Amniotic epithelial cell (primary cell): ENCODE data around the gene PLG.
A peak's percentile ranks its signal among the peaks of the same experiment; 100 is the strongest.
"Not testable (repeated sequence)": the region's sequence is repeated elsewhere in the genome, so short reads cannot be mapped to it uniquely, and the experiment has no call there.

ENCODE experiments used
- DNase-seq: peaks from one replicate; pipeline ENCODE4 v3.0.0-alpha.2; 2010; ENCODE audit warnings: low read depth

Gene PLG

DNA sequence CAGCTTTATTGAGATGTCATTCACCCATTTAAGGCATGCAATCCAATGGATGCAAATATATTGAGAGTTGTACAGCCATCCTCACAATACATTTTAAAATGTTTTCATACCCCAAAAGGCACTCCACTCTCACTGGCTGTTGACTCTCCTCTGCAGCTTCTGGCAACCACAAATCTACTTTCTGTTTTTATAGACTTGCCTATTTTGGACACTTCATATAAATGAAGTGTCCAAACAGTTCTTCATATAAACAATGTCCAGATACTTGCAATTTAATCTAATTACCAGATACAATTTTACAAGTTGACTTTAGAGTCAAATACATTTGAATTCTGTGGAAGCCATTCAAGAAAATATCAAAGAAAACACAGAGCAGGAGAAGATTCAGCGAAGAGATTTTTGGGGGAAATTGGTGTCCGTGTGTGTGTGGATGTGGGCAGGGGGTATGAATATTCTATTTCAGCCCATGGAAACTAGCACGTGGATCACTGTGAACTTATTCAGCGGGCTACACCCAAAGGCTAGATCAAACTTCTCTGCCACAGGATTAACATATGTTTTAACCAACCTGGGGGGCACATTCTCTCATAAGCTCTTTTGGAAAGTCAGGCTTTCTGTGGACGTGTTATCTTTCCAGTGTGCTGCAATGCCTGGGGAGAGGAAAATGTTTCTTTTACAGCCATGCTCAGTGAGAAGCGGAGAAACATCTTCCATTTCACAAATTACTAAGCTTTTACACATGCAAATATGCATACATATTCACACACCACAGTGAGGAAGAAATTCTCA, 73.9 kb downstream of the PLG start:
- DNase-seq, result no peak

DNA sequence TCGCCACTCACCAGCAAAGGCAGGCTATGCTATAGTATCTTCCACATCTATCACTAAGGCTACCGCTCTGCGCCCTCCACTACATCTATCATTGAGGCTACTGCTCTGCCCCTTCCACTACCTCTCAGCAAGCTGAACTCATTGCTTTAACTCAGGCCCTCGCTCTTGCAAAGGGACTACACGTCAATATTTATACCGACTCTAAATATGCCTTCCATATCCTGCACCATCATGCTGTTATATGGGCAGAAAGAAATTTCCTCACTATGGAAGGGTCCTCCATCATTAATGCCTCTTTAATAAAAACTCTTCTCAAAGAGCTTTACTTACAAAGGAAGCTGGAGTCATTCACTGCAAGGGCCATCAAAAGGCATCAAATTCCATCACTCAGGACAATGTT, 77.1 kb downstream of the PLG start:
- DNase-seq, result not testable (repeated sequence)

DNA sequence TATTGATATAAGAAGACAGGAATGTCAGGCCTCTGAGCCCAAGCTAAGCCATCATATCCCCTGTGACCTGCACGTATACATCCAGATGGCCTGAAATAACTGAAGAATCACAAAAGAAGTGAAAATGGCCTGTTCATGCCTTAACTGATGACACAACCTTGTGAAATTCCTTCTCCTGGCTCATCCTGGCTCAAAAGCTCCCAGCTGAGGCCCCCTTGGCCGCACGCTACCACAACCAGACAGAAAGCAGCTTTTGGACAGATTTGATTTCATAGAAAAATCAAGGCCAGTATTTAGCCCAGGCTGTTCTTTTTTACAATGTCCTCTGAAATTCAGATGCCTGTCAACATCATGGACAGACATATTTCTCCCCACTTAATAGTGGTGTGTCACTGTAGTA, 78.6 kb downstream of the PLG start:
- DNase-seq, result not testable (repeated sequence)

DNA sequence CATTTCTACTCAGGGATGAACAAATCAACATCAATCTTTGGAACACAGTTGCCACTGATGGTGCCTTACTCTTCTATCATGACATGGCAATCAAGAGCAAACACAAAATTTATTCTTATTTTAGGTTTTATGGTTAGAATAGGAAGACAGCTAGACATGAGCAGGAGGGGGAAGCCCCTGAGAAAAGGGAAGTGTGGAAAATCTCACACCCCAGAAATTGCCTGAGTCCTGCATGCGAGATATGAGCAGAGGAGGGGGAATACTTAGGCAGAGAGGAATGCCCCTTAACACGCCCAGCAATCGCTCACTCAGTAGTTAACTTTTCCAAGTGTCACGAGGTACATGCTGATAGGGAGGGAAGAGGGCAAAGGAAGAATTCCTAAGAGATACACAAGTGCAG, 79.3 kb downstream of the PLG start:
- no peak for DNase-seq

DNA sequence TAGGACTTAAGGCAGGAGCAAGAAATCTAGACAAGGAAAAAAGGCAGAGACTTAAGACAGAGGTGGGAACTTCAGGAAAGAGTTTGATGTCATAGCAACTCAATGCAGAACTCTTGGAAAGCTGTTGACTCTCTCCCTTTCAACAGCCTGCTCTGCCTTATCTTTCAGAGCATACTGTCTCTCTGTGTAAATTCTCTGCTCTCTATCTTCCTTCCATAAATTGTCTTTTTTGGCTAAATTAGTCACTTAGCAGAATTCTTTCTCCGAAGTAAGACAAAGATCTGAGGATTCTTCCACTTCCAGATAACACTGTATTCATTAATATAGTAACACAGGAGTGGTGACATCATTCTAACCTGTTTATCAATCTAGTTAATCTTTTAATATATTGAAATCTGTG, 80.2 kb downstream of the PLG start:
- no peak for DNase-seq

DNA sequence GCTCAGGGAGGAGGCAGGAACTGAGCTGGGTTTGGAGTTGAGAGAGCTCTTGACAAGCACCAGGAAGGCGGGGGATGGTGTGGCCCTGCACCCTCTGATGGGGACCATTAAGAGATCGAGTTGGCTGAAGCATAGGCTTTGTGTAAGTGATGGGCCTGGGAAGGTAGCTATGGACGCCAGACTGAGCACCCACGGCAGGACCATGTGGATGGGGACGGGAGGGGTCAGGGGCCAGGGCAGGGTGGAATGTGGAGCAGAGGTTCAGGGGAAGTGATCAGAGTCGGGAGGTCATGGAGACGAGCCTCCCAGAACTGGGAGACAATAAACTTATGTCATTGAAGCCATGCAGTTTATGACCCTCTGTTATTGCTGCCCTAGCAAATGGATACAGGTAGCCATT, 81.7 kb downstream of the PLG start:
- DNase-seq, result no peak

DNA sequence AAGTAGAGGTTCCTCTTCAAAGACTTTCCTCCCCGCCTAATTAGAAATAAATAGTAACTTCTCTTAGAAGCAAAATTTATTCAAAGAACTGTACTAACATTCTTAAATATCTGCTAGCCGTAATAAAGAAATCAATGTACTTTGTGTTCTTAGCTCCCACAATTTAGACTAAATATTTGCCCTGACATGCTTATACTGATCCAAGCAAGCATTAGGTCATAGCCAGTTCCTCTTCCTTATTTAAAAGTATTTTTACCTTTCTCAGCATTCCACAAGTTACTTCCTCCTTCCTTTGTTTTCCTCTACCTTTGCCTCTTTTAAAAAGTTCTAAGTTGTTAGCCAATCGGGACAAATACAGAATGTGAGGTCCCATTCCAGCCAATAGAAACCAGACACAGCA, 86.1 kb downstream of the PLG start:
- not testable (repeated sequence) for DNase-seq

DNA sequence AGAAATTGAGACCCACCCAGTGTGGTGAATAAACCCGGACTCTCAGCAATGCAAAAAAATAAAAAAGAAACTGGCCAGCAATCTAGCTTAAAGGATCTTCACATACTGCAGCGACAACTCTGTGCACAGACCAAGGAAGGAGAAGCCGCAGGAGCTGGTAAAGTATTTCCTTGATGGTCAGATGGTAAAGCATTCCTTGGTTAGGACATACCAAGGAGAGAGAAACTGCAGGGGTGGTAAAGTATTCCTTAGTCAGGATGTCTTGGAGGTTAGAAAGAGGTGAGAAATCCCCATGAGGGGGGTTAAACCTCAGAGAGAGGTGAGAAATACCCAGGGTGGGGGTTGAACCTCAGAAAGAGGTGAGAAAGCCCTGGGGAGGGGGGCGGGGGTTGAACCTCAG, 86.8 kb downstream of the PLG start:
- DNase-seq, result no peak

DNA sequence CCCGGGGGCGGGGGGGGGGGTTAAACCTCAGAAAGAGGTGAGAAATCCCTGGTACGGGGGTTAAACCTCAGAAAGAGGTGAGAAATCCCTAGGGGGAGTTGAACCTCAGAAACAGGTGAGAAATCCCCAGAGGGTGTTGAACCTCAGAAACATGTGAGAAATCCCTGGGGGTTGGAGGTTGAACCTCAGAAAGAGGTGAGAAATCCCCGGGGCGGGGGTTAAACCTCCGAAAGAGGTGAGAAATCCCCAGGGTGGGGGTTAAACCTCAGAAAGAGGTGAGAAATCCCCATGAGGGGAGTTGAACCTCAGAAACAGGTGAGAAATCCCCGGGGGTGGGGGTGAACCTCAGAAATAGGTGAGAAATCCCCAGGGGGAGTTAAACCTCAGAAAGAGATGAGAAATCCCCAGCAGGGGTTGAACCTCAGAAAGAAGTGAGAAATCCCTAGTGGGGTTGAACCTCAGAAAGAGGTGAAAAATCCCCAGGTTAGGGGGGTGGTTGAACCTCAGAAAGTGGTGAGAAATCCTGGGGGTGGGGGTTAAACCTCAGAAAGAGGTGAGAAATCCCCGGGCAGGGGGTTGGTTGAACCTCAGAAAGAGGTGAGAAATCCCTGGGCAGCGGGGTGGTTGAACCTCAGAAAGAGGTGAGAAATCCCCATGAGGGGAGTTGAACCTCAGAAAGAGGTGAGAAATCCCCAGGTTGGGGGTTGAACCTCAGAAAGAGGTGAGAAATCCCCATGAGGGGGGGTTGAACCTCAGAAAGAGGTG, 87.4 kb downstream of the PLG start:
- DNase-seq, result no peak

DNA sequence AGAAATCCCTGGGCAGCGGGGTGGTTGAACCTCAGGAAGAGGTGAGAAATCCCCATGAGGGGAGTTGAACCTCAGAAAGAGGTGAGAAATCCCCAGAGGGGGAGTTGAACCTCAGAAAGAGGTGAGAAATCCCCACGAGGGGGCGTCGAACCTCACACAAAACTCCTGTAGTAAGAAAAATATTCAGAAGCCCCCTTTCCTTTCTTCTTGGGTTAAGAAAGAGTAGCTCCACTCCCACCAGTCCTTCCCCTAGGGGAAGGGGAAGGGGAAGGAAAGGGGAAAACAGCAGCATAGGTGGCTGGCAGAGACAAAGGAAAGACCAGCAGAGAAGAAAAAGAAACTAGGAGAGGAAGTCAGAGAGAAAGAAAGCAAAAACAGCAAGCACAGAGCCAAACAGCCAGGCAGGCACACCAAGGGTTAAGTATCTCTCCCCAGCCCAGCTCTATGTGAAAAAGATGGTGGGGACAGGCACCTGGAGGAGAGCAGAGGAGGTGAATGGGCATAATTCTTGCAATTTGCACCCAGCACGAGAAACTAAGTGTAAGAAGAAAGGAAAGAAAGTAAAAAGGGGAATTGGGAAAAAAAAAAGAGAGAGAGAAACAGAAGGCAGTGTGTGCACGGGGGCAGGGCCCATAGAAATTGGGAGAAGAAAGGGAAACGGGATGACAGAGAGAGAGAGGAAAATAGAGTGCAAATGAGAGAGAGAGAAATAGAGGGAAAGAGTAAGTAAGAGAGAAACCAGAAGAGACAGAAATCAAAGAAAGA, 88.2 kb downstream of the PLG start:
- DNase-seq, result no peak

DNA sequence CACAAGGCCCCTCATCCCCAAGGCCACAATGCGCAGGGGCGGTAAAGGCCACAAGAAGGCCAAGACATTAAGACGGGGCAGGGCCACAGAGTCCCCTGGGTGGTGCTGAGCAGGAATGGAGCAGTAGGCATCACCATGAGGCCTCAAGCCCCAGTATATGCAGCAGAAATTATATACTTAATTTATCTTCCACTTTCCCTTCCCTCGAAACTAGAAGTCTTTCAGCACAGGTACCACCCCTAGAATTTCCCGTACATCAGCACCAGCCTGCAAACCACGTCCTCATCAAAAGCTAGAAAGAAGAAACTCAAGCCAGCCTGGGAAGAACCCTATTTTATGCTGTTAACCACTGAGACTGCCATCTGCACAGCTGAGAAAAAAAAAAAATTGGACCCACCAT, 89.4 kb downstream of the PLG start:
- DNase-seq, result no peak

DNA sequence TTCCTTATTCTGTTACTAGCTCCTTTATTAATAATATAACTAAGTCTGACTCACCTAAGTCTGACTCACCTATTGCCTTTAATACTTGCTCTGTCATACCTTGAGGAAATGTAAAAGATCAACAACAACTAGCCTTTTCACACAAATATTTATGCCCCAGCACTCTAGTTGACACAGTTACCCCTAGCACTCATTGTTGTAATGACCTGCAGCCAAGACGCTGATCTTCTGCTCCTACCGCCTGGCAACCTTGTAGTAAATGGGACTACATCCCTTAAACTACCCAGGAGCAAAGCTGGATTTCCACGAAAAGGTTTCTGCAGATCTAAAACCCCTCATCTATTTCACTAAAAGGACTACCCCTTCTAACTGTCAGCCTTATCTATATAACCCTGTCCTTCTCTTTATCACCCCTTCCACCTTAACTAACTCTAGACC, 90.0 kb downstream of the PLG start:
- no peak for DNase-seq

DNA sequence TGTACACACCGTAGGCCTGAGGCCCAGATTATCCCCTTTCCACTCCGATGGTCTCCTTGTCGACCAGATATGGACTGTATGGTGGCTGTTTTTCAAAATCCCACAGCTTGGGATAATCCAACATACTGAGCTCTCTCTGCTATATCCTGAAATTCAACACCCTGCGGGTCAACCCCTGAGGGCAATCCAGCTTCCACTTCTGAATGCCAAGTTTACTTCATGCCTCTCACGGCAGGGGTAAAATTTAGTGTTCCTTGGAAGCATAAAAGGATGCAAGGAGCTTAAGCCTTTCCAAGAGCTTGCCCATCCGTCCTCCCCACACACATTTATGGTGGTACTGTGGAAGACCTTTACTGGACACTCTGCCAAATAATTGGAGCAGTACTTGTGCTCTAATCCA, 90.7 kb downstream of the PLG start:
- DNase-seq, result no peak

DNA sequence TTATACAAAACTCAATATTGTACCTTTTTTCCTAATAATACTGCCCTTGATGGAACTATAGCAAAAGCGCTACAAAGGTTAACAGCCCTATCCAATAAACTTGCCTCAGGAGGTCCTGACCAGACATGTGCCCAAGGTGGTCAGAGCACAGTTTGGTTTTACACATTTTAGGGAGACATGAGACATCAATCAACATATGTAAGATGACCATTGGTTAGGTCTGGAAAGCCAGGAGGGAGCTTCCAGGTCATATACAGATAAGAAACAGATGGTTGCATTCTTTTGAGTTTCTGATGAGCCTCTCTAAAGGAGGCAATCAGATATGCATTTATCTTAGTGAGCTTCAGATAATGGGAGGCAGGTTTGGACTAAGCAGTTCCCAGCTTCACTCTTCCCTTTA, 91.6 kb downstream of the PLG start:
- no peak for DNase-seq

DNA sequence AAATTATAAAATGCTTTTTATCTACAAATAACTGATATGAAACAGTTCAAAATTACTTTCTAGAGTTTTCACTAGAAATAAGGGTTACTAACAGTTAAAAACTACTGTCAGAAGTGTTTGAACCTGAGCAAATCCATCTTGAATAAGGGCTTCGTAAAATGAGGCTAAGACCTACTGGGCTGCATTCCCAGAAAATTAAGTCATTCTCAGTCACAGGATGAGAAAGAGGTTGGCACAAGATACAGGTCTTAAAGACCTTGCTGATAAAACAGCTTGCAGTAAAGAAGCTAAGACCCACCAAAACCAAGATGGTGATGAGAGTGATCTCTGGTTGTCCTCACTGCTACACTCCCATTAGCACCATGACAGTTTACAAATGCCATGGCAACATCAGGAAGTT, 93.7 kb downstream of the PLG start:
- no peak for DNase-seq

DNA sequence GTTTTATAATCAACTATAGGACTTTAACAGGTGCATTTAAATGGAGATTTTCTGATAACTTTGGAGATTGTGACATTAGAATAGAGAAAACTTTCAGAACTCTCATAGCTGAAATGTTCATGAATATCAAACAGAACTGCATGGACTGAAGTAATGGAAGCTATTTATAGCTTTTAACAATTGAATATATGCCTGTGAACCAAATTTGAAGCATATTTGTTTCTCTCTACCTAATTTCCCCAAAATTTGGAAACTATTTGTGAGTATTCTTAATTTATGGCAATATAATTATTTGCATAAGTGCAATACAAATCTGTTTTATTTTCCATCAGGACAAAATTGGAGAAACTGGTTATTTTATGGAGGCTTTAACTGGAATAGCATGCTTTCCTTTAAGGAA, 96.6 kb downstream of the PLG start:
- peak; percentile 4 for DNase-seq

DNA sequence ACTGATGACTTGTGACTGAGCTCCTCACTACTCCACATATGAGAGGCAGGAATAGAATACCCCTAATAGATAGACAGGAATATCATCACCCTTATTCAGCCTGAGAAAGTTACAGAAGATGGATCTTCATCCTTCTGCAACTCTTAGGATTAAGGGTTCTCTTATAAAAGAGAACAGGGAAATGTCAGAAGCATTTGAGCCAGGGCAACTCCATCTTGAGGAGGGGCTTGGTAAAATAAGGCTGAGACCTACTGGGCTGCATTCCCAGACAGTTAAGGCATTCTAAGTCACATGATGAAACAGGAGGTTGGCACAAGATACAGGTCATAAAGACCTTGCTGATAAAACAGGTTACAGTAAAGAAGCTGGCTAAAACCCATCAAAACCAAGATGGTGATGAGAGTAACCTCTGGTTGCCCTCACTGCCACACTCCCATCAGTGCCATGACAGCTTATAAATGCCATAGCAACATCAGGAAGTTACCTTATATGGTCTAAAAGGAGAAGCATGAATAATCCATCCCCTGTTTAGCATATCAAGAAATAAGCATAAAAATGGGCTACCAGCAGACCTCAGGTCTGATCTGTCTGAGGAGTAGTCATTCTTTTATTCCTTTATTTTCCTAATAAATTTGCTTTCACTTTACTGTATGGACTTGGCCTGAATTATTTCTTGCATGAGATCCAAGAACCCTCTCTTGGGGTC, 97.9 kb downstream of the PLG start:
- DNase-seq, result no peak

DNA sequence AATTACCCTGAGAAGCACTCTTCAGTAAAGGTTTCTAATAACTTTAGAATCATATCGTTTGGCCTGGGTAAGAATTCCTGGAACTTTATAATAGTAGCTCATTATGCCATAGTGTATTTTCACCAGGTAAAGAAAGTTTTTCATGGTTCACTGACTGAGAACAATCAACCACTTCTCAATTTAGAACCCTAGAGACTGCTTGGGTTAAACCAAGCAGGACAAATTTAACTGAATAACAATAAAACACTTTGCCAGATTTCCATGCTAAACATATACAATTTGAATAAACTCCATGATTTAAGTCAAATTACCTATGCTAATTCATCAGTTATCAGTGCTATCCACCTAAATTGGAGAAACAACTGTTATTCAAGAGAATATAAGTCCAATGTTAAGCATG, 99.4 kb downstream of the PLG start:
- DNase-seq, result no peak

DNA sequence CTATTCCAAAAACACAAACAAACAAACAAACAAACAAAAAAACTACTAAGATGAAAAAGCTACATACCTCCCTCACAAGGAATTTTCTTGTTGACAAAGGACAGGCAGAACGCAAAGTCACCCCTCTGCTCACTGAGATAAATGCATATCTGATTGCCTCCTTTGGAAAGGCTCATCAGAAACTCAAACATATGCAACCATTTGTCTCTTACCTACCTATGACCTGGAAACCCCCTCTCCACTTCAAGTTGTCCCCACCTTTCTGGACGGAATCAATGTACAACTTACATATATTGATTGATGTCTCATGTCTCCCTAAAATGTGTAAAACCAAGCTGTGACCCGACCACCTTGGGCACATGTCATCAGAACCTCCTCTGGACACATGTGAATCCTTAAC, 100.0 kb downstream of the PLG start:
- DNase-seq, result not testable (repeated sequence)
